Common myeloid progenitor, CD34-positive (primary cell): ENCODE data around the gene WDR81.
"Not testable (repeated sequence)": the region's sequence is repeated elsewhere in the genome, so short reads cannot be mapped to it uniquely, and the experiment has no call there.

ENCODE experiments used
- CTCF ChIA-PET: fragments of 350-600 bp; sonication (Branson Sonifier 250); formaldehyde crosslinking; loops from one replicate; lab custom pipeline; 2021; ENCODE audit warnings: antibody characterized with exemption; lab: Charles Lee
- POLR2A ChIA-PET: fragments of 350-600 bp; sonication (Branson Sonifier 250); formaldehyde crosslinking; loops from one replicate; lab custom pipeline; 2021; ENCODE audit warnings: antibody characterized with exemption; lab: Charles Lee
- DNase-seq, 3 donors: peaks; one replicate each; pipeline versions ENCODE4 v3.0.0 to v3.0.0-alpha.2; 2013
- H3K27ac ChIP-seq, 2 experiments: 1 replicate in 1 of 2; 2 replicates in 1 of 2; pipeline ENCODE4 v1.7.0; 2013; ENCODE audit warnings: inconsistent platforms in 2 of 2, low read length in 2 of 2, mild to moderate bottlenecking in 2 of 2, low read depth in 1 of 2, moderate library complexity in 1 of 2; ENCODE audit not compliant: severe bottlenecking in 2 of 2, insufficient read depth in 1 of 2, poor library complexity in 1 of 2
- H3K27me3 ChIP-seq, 5 experiments: replicated peaks in 2 of 5; 1 replicate in 3 of 5; 2 replicates in 2 of 5; pipeline versions ENCODE4 v1.6.1 to v1.7.0; 2013; ENCODE audit warnings: low read length in 4 of 5, mild to moderate bottlenecking in 2 of 5, moderate library complexity in 2 of 5, inconsistent platforms in 1 of 5; ENCODE audit not compliant: insufficient read depth in 5 of 5, control insufficient read depth in 4 of 5
- H3K36me3 ChIP-seq, 4 experiments: 1 replicate in 2 of 4; 2 replicates in 2 of 4; pipeline versions ENCODE4 v1.6.1 to v1.7.0; 2013; ENCODE audit warnings: low read length in 3 of 4, control low read depth in 1 of 4, mild to moderate bottlenecking in 1 of 4; ENCODE audit not compliant: control insufficient read depth in 4 of 4, insufficient read depth in 4 of 4
- H3K4me1 ChIP-seq, 4 experiments: 1 replicate in 3 of 4; 2 replicates in 1 of 4; pipeline versions ENCODE4 v1.6.1 to v1.7.1; 2013; ENCODE audit warnings: low read length in 3 of 4, mild to moderate bottlenecking in 3 of 4, control low read depth in 1 of 4, inconsistent platforms in 1 of 4, moderate library complexity in 1 of 4; ENCODE audit not compliant: control insufficient read depth in 4 of 4, insufficient read depth in 4 of 4; ENCODE audit errors: control extremely low read depth in 1 of 4
- H3K4me3 ChIP-seq, 7 experiments: 1 replicate in 4 of 7; 2 replicates in 3 of 7; pipeline versions ENCODE4 v1.5.1 to v1.7.0; 2013; ENCODE audit warnings: mild to moderate bottlenecking in 7 of 7, low read length in 6 of 7, moderate library complexity in 6 of 7, inconsistent platforms in 2 of 7, low read depth in 2 of 7, control low read depth in 1 of 7; ENCODE audit not compliant: insufficient read depth in 4 of 7, control insufficient read depth in 1 of 7; ENCODE audit errors: extremely low read depth in 1 of 7
- H3K9me3 ChIP-seq, 5 experiments: 1 replicate in 4 of 5; 2 replicates in 1 of 5; pipeline versions ENCODE4 v1.6.1 to v1.7.1; 2013; ENCODE audit warnings: low read length in 4 of 5, mild to moderate bottlenecking in 2 of 5, inconsistent platforms in 1 of 5, low read depth in 1 of 5, moderate library complexity in 1 of 5; ENCODE audit not compliant: control insufficient read depth in 4 of 5, insufficient read depth in 2 of 5; ENCODE audit errors: control extremely low read depth in 1 of 5
- WGBS: methylation state at CpG from one replicate; pipeline ENCODE4 v1.1.5; 2013; ENCODE audit not compliant: insufficient coverage; 5-methylcytosine and 5-hydroxymethylcytosine counted together

WDR81 gene

DNA sequence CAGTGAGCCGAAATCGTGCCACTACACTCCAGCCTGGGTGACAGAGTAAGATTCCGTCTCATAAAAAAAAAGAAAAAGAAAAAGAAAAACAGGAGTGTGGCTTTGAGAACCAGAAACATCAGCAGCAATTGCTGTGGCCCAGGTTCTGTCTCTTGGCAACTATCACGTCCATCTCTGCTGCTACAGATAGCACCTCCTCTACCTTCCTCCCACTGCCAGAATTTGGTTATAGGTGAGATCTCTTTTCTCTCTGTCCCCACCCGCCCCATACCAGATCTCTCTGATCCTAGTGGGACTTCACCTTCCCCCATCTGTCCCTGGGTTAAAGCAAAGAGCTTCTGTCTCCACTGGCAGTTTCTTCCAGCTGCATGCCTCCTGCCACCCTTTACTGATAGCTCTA, 17.4 kb upstream of the WDR81 start:
- no peak for DNase-seq
- no peak overlapping the region for H3K4me3 ChIP-seq

DNA sequence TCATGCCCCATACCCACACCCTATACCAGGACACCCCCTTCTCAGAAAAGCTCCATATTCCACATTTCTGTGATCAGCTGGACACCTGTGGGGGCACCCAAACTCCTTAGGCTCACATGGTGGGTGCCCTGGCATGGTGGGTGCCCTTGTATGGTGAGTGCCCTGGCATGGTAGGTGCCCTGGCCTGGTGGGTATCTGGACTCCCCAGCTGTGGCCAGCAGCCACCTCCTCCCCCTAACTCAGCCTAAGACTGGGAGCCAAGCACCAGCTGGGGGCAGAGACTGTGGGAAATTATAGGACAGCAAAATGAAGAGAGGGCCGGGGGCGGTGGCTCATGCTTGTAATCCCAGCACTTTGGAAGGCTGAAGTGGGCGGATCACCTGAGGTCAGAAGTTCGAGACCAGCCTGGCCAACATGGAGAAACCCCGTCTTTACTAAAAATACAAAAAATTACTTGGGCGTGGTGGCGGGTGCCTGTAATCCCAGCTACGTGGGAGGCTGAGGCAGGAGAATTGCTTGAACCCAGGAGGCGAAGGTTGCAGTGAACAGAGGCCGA, 15.6 kb upstream of the WDR81 start:
- 95% methylated on average over 8 of the region's 10 CpGs for WGBS
- POLR2A ChIA-PET, H3K27ac ChIP-seq, H3K4me3 ChIP-seq, DNase-seq, H3K9me3 ChIP-seq, H3K36me3 ChIP-seq, H3K27me3 ChIP-seq: not testable (repeated sequence)
- CTCF ChIA-PET = interaction anchor here (1.0 kb wide), 1 partner anchor 75 kb away, joined by 3 read pairs; no protein-coding TSS in a partner anchor
- peaks cover 0 to 27% (median 24%) of the 10 kb centered on the region in 4 experiments for H3K4me1 ChIP-seq

More for the DNA sequence above, 17.4 kb upstream of the WDR81 start:
- no peaks in the 10 kb centered on the region for H3K36me3 ChIP-seq
- H3K9me3 ChIP-seq = no peaks in the 10 kb centered on the region
- 100% methylated on average over 5 of the region's 5 CpGs for WGBS
- ChIA-PET CTCF (no interaction called here), POLR2A (interaction anchor here (0.9 kb wide), 1 partner anchor 10 kb away, joined by 3 read pairs; no protein-coding TSS in a partner anchor)
- H3K27ac ChIP-seq = no peak overlapping the region
- peaks cover 0 to 20% (median 17%) of the 10 kb centered on the region in 4 experiments for H3K4me1 ChIP-seq
- peaks cover 0 to 6% (median 0%) of the 10 kb centered on the region in 5 experiments for H3K27me3 ChIP-seq

DNA sequence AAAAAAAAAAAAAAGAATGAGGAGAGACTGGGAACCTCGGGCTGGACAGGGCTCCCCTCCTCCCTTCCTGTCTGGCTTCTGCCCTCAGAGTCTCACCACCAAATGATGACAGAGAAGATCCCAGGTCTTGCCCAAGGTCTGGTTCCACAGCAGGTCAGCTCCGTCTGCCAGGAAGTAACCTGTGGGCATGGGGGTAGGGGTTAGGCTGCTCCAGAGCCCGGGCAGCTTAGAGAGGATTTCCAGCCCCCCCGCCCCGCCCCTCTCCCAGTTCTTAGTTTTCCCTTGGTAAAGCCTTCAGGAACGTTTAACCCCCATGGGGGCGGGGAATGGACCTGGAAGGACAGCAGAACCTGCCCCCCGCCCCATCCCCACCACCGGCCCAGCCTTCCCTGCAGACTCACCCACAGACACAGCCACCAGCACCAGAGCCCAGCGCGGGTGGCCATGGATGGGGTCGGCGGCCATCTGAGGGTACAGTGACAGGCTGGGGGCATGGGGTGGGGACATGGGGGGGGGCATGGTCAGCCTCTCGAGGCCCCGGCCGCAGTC, 15.0 kb upstream of the WDR81 start:
- no peak overlapping the region for H3K27ac ChIP-seq
- no peaks in the 10 kb centered on the region for H3K9me3 ChIP-seq
- no peak for DNase-seq
- peaks cover 0 to 6% (median 0%) of the 10 kb centered on the region in 5 experiments for H3K27me3 ChIP-seq
- ChIA-PET CTCF (interaction anchor here (1.0 kb wide), 1 partner anchor 74 kb away, joined by 3 read pairs; no protein-coding TSS in a partner anchor), POLR2A (no interaction called here)
- WGBS = 0% methylated on average over 5 of the region's 16 CpGs
- H3K4me1 ChIP-seq = peaks cover 0 to 33% (median 30%) of the 10 kb centered on the region in 4 experiments
- H3K4me3 ChIP-seq = peak overlapping the region in 5 of 7 experiments; percentile 31 to 80 (median 73)
- no peaks in the 10 kb centered on the region for H3K36me3 ChIP-seq

DNA sequence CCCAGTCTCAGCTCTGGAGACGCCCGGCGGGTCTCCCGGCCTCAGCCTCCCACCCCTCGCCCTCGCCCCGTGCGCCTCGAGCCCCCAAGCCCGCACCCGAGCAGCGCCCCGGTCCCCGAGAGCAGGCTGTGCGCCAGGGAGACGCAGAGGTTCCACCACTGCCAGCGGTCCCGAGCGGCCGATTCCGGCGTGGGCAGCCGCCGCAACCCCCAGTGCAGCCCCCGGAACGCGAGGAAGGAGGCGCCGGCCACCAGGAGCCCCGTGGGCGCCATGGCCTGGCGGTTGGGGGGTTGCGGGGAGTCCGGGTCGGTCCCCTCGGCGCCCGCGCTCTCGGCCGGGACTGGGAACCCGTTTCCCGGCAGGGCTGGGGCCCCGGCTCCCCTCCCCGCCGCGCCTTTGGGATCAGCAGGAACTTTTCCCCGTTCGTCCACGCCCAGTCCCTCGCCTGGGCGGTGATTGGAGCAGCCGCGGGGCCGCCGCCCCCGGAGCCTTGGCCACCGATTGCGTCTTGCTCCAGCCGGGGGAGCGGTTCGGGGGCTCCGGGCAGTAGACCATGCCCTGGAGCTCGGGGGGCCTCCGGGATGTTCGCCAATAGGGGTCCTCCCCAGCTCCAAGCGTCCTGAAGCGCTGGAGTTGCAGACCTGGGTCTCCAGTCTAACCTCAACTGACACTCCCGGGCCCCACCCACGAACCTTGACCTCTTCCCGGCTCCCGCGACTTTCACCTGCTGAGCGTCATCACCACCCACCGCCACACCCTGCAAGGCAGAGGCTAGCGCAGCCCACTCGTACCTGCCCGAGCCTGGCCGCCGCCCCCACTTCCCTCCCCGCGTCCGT, 14.3 kb upstream of the WDR81 start, which contains the start of gene TLCD2:
Gene TLCD2, minus strand, starts transcription at position 407 of the 836 bp plus-strand sequence. Its CDS starts 135 bp downstream, at position 272.
- under 1% methylated on average over 66 of the region's 83 CpGs for WGBS
- POLR2A ChIA-PET = no interaction called here
- peak in 1 of 3 donors; percentile 29 for DNase-seq
- no peaks in the 10 kb centered on the region for H3K36me3 ChIP-seq
- peaks cover 0 to 6% (median 0%) of the 10 kb centered on the region in 5 experiments for H3K27me3 ChIP-seq
- CTCF ChIA-PET = interaction anchor here (0.7 kb wide), 1 partner anchor 74 kb away, joined by 3 read pairs; no protein-coding TSS in a partner anchor
- H3K27ac ChIP-seq = no peak within 1 kb of the TSS
- peak within 1 kb of the TSS; percentile 59 to 80 (median 64) for H3K4me3 ChIP-seq
- H3K4me1 ChIP-seq = peaks cover 0 to 39% (median 37%) of the 10 kb centered on the region in 4 experiments
- H3K9me3 ChIP-seq = no peaks in the 10 kb centered on the region

DNA sequence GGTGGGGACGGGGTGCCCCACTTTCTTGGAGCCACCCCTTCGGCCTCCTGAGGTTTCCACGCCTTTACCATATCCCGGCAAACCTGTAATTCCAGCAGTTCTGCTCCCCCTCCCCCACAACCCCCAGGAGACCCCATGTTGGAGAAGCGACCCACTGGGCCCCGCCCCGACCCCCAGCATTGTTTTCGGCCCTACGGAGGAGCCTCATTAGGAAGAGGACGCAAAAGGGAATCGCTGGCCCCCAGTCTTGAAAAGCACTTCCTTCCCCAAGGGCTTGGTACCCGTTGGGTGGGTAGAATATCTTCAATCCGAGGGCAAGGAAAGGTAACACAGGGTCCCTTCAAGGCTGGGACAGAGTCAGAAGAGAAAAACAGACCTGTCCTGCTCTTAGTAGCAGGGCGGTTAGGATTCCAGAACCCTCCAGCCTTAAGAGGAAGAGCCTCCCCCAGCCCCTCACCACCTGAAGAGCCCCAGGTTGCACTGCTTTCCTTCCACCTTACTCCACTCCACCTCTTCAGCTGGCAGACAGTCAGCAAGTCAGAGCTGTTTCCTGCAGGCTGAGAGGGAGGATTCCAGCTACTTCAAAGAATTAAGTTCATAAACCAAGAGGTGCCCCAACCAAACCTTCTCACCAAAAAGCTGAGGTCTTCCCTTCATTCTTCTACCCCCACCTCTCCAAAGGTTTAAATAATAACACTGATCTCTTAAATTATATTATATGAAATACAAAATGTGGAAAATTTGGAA, 13.5 kb upstream of the WDR81 start:
- Histone ChIP-seq H3K27me3 (peaks cover 0 to 6% (median 0%) of the 10 kb centered on the region in 5 experiments), H3K36me3 (no peaks in the 10 kb centered on the region), H3K9me3 (no peaks in the 10 kb centered on the region), H3K27ac (no peak overlapping the region), H3K4me3 (peak overlapping the region in 6 of 7 experiments; percentile 59 to 80 (median 68)), H3K4me1 (peaks cover 0 to 44% (median 40%) of the 10 kb centered on the region in 4 experiments)
- peak in 1 of 3 donors; percentile 24 for DNase-seq
- ChIA-PET POLR2A (no interaction called here), CTCF (interaction anchor here (0.9 to 1.4 kb wide), 2 partner anchors 38 to 42 kb away, joined by 3 to 5 read pairs; no protein-coding TSS in a partner anchor)
- 13% methylated on average over 10 of the region's 14 CpGs for WGBS

DNA sequence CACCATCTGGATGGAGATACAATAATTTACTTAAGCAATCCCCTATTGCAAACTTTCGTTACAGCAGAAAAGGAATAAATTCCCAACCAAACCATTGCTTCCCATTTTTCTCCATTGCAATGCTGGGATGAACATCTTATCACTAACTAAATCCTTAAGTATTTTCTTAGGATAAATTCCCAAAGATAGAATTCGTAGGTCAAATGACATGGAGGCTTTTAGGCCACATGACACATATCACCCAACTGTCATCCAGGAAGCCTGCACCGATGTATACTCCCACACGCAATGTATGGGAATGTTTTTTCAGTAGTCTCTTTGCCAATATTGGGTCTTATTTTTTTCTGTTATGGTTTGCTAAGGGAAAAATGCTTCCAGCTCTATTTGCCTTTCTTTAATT, 12.7 kb upstream of the WDR81 start:
- Histone ChIP-seq H3K4me1 (peaks cover 0 to 45% (median 44%) of the 10 kb centered on the region in 4 experiments), H3K9me3 (no peaks in the 10 kb centered on the region), H3K36me3 (no peaks in the 10 kb centered on the region), H3K4me3 (no peak overlapping the region), H3K27ac (no peak overlapping the region), H3K27me3 (peaks cover 0 to 6% (median 0%) of the 10 kb centered on the region in 5 experiments)
- POLR2A ChIA-PET = no interaction called here
- 100% methylated on average over 1 of the region's 4 CpGs for WGBS
- CTCF ChIA-PET = interaction anchor here (0.9 to 1.4 kb wide), 2 partner anchors 39 to 43 kb away, joined by 3 to 5 read pairs; no protein-coding TSS in a partner anchor
- DNase-seq = no peak
